Kidney (tissue), 14 donors: ENCODE results near the gene SMCHD1. TPM values are rescaled to one million over a fixed set of nuclear protein-coding genes. Genes with fewer than 3 reads are reported as not detected.
A peak's percentile ranks its signal among the peaks of the same experiment; 100 is the strongest.
"Not testable (repeated sequence)": the region's sequence is repeated elsewhere in the genome, so short reads cannot be mapped to it uniquely, and the experiment has no call there.

ENCODE experiments used
- DNase-seq, 5 donors: peaks; one replicate each; pipeline ENCODE4 v3.0.0-alpha.2; 2013 to 2020
- FAIRE-seq: peaks from 2 replicates; lab custom pipeline; 2012; peaks lifted over from hg19 to GRCh38; lab: Jason Lieb, UNC
- H3K27ac ChIP-seq, 2 donors: one replicate each; pipeline ENCODE4 v1.7.0; 2013; ENCODE audit warnings: low read depth in 2 of 2, low read length in 2 of 2, inconsistent platforms in 1 of 2
- H3K27me3 ChIP-seq: one replicate; pipeline ENCODE4 v1.7.1; 2013; ENCODE audit warnings: low read length, inconsistent platforms; ENCODE audit not compliant: control insufficient read depth, insufficient read depth
- H3K36me3 ChIP-seq, 3 donors: one replicate each; pipeline versions ENCODE4 v1.7.0 to v1.7.1; 2013; ENCODE audit warnings: low read length in 3 of 3, control low read depth in 1 of 3, inconsistent platforms in 1 of 3; ENCODE audit not compliant: insufficient read depth in 3 of 3, control insufficient read depth in 2 of 3
- H3K4me1 ChIP-seq, 3 donors: one replicate each; pipeline versions ENCODE4 v1.7.0 to v1.7.1; 2013; ENCODE audit warnings: low read length in 3 of 3, inconsistent platforms in 1 of 3, low read depth in 1 of 3; ENCODE audit not compliant: control insufficient read depth in 2 of 3, insufficient read depth in 2 of 3
- H3K4me3 ChIP-seq, 3 donors: one replicate each; pipeline versions ENCODE4 v1.7.0 to v1.8.1; 2013; ENCODE audit warnings: low read length in 3 of 3, control low read depth in 1 of 3, inconsistent platforms in 1 of 3
- H3K9ac ChIP-seq, 3 donors: one replicate each; pipeline versions ENCODE4 v1.7.0 to v1.7.1; 2013; ENCODE audit warnings: low read length in 3 of 3, control low read depth in 1 of 3, inconsistent platforms in 1 of 3
- H3K9me3 ChIP-seq, 3 donors: one replicate each; pipeline versions ENCODE4 v1.7.0 to v1.7.1; 2013; ENCODE audit warnings: low read length in 3 of 3, control low read depth in 1 of 3, inconsistent platforms in 1 of 3; ENCODE audit not compliant: control insufficient read depth in 2 of 3, insufficient read depth in 1 of 3
- intact Hi-C: fragments of 100-400 bp; cut with DNase I; formaldehyde crosslinking; loops from one replicate; pipeline ENCODE4 v1.11.1; 2022
- polyA plus RNA-seq: library from polyadenylated mRNA; stranded (reverse); fragments of 350-450 nt; fragmentation: Illumina TruSeq; extraction: RNeasy Lipid Tissue Mini Kit (QIAGEN cat#74804); gene quantifications from one replicate; pipeline ENCODE4 v1.2.3, GENCODE V29; 2014; ENCODE audit warnings: low read depth, low replicate concordance; ENCODE audit not compliant: insufficient read depth
- total RNA-seq: library from RNA; stranded (reverse); fragmentation: NEBNext Ultra II Directional; extraction: Animal tissue kit (Norgen Biotek cat#: 25700); gene quantifications from one replicate; pipeline ENCODE4 v1.2.1, GENCODE V29; 2021
- TF ChIP-seq, protein P1 (sequence below): IDR thresholded peaks from 3 replicates; pipeline ENCODE4 v1.5.1; 2012; ENCODE audit warnings: mild to moderate bottlenecking, moderate library complexity, borderline replicate concordance; ENCODE audit not compliant: insufficient read depth; ENCODE audit errors: extremely low read depth
- donor health status: control.
- donor health status: control.
- donor health status: control.
- donor health status: control.
- donor health status: control.
- donor health status: DM: yes; HTN: yes; CAD: no.
- donor health status: Normal renal cell carcinoma (clear cell type).

The SMCHD1 gene
- total and polyA plus RNA-seq, 2 donors from 2014 or later: 5.2 to 59.0 TPM

DNA sequence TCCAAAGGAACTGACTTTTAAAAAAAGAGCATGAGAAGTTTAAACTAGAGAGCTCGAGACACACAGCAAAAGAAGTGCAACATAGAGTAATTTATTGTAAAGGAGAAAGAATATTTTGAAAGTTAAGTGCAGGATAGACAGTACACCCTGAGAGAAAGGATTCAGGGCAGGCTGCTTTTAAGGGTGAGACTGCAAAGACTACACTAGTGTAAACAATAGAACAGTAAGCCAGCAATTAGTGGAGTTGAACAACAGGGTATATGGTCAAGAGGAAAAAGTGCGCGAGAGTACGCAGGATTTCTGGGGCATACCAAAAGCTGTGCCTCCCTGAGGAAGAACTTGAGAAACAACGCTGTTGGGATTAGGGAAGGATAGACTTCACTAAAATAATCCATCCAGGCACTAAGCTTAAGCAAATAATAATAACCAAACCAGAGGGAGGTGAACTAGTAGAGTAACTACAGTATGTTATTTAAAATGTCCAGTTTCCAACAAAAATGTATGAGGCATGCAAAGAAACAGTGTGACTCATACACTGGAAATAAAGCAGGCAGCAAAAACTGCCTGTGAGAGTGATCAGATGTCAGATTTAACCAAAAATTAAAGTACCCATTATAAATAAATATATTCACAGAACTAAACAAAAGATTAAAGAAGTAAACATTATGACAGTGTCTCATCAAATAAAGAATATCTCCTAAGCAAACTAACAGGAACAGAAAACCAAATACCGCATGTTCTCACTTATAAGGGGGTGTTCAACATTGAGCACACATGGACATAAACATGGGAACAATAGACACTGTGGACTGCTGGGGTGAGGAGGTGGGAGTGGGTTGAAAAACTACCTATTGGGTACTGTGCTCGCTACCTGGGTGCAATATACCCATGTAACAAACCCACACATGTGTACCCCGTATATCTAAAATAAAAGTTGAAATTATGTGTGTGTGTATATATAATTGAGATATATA lies 150.7 kb downstream of the SMCHD1 start:
- H3K27ac ChIP-seq: no peak overlapping the region
- DNase-seq: no peak
- no peak for FAIRE-seq
- no peaks in the 10 kb centered on the region for H3K4me1 ChIP-seq
- TF ChIP-seq, protein P1, sequence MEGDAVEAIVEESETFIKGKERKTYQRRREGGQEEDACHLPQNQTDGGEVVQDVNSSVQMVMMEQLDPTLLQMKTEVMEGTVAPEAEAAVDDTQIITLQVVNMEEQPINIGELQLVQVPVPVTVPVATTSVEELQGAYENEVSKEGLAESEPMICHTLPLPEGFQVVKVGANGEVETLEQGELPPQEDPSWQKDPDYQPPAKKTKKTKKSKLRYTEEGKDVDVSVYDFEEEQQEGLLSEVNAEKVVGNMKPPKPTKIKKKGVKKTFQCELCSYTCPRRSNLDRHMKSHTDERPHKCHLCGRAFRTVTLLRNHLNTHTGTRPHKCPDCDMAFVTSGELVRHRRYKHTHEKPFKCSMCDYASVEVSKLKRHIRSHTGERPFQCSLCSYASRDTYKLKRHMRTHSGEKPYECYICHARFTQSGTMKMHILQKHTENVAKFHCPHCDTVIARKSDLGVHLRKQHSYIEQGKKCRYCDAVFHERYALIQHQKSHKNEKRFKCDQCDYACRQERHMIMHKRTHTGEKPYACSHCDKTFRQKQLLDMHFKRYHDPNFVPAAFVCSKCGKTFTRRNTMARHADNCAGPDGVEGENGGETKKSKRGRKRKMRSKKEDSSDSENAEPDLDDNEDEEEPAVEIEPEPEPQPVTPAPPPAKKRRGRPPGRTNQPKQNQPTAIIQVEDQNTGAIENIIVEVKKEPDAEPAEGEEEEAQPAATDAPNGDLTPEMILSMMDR: no peak
- peaks cover 0 to 9% (median 5%) of the 10 kb centered on the region in 3 donors for H3K36me3 ChIP-seq
- no peak overlapping the region for H3K4me3 ChIP-seq
- intact Hi-C loops: no loop called here
- H3K9ac ChIP-seq: no peak overlapping the region
- H3K27me3 ChIP-seq: no peaks in the 10 kb centered on the region
- H3K9me3 ChIP-seq: peaks cover 0 to 11% (median 2%) of the 10 kb centered on the region in 3 donors

DNA sequence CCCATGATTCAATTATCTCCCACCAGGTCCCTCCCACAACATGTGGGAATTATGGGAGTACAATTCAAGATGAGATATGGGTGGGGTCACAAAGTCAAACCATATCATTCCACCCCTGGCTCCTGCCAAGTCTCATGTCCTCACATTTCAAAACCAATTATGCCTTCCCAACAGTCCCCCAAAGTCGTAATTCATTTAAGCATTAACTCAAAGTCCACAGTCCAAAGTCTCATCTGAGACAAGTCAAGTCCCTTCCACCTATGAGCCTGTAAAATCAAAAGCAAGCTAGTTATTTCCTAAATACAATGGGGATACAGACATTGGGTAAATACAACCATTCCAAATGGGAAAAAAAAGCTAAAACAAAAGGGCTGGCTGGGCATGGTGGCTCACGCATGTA lies 153.1 kb downstream of the SMCHD1 start:
- H3K9ac ChIP-seq, H3K4me3 ChIP-seq, H3K27ac ChIP-seq, H3K4me1 ChIP-seq, intact Hi-C loops, H3K36me3 ChIP-seq, FAIRE-seq, H3K27me3 ChIP-seq: not testable (repeated sequence)
- H3K9me3 ChIP-seq: peaks cover 0 to 19% (median 5%) of the 10 kb centered on the region in 3 donors
- peak in 1 of 5 donors; percentile 8 for DNase-seq

DNA sequence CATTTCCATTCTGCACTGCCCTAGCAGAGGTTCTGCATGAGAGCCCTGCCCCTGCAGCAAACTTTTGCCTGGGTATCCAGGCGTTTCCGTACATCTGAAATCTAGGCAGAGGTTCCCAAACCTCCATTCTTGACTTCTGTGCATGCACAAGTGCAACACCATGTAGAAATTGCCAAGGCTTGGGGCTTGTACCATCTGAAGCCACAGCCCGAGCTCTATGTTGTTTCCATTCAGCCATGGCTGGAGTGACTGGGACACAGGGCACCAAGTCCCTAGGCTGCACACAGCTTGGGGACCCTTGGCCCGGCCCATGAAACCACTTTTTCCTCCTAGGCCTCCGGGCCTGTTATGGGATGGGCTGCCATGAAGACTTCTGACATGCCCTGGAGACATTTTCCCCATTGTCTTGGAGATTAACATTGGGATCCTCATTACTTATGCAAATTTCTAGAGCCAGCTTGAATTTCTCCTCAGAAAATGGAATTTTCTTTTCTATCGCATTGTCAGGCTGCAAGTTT lies 154.2 kb downstream of the SMCHD1 start:
- DNase-seq, H3K36me3 ChIP-seq, H3K9ac ChIP-seq, FAIRE-seq, H3K27ac ChIP-seq, H3K4me1 ChIP-seq, intact Hi-C loops, H3K4me3 ChIP-seq, H3K27me3 ChIP-seq: not testable (repeated sequence)
- H3K9me3 ChIP-seq: peaks cover 0 to 24% (median 5%) of the 10 kb centered on the region in 3 donors

DNA sequence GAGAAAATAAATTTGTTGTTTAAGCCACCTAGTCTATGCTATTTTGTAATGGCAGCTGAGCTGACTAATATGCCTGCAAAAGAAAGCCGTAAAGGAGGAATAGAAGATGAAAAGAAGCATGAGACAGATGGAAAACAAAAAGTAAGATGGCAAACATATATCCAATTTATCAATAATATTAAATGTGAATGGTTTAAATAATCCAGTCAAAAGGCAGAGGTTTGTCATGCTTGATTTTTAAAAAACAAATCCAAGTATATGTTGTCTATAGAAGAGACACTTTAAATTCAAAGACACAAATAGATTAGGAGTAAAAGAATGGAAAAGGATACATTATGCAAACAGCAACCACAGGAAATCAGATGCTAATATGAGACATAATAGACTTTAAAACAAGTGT lies 155.9 kb downstream of the SMCHD1 start:
- Histone ChIP-seq H3K9me3 (peaks cover 0 to 24% (median 5%) of the 10 kb centered on the region in 3 donors), H3K27me3 (no peaks in the 10 kb centered on the region), H3K9ac (no peak overlapping the region), H3K36me3 (no peaks in the 10 kb centered on the region), H3K4me3 (no peak overlapping the region), H3K27ac (no peak overlapping the region), H3K4me1 (no peaks in the 10 kb centered on the region)
- FAIRE-seq: no peak
- no peak for DNase-seq
- intact Hi-C loops: no loop called here
- TF ChIP-seq, protein P1: no peak
